Right lobe of liver (tissue), 5 donors: ENCODE results near the gene OCIAD2. TPM values are rescaled to one million over a fixed set of nuclear protein-coding genes. Genes with fewer than 3 reads are reported as not detected.

Experiments used
- small RNA-seq, 2 experiments: library from RNA; depleted of rRNA; stranded (forward); fragments of <200 nt; gene quantifications; one replicate each; pipeline ENCODE3, GENCODE V24; 2016
- total RNA-seq, 6 experiments: library from RNA; depleted of rRNA in 2 of 6; stranded (reverse); fragments of >200 nt in 2 of 6; fragmentation: NEBNext Ultra II Directional in 3 of 6; extraction: Animal tissue kit (Norgen Biotek cat#: 25700) in 3 of 6; gene quantifications; one replicate each; pipeline versions ENCODE4 v1.1.0 to v1.2.4, GENCODE V29; 2016 to 2023
- donor health status: DM: no; HTN: no; CAD: no.
- donor health status: DM: no; HTN: no; CAD: no.
- donor health status: DM: no; HTN: yes; CAD: no.
- donor health status: DM: no; HTN: yes; CAD: no.

Gene OCIAD2
- total RNA-seq, 6 experiments from 2014 or later = 29.6 to 107 (median 68.3) TPM

Small RNA genes within 50 kb of the gene (small RNA-seq; reads per million reads assigned to genes)
- 0 reads per million in 2 experiments for gene AC020593.1
- gene RNU6-158P = 0 reads per million in 2 experiments

Other genes starting within 250 kb of the OCIAD2 start
- gene FRYL, start 126.5 kb downstream of the OCIAD2 start, total RNA-seq = 10 to 100 TPM; 15.9 to 27.2 (median 23.3) TPM
- gene OCIAD1, start 75.7 kb downstream of the OCIAD2 start, total RNA-seq = 100 to 1,000 TPM in 5 of 6 experiments, 10 to 100 TPM in 1; 94.8 to 120 (median 108) TPM
- gene CWH43, start 79.5 kb upstream of the OCIAD2 start, total RNA-seq = under 1 TPM in 3 of 6 experiments, not detected in 3; 0.13 to 0.37 (median 0.22) TPM